ENCODE data around the gene UBE2C.
"Not testable (repeated sequence)": the region's sequence is repeated elsewhere in the genome, so short reads cannot be mapped to it uniquely, and the experiment has no call there.

Gene UBE2C

GRCh38 chr20:45798935-45799642 lies 13.4 kb upstream of the UBE2C start:
- DNase-seq: peak; percentile 49

DNA sequence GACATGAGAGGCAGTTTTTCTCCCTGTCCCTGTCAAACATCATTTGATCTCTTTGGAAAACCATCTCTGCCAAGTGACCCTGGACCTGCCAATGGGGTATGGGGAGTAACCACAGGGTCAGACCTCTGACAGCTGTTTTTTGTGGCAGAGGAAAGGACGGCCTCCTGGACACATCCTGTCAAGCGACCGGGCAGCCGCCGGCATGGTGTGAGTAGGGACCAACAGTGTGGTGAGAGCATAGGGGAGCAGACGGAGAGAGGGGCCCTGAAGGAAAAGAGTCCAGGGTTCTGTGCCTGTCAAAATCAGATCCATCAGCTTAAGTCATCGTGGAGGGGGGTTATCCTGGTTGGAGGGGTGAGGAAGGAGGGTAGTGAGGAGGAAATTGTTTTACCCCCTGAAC lies 10.6 kb upstream of the UBE2C start:
- no peak for DNase-seq

DNA sequence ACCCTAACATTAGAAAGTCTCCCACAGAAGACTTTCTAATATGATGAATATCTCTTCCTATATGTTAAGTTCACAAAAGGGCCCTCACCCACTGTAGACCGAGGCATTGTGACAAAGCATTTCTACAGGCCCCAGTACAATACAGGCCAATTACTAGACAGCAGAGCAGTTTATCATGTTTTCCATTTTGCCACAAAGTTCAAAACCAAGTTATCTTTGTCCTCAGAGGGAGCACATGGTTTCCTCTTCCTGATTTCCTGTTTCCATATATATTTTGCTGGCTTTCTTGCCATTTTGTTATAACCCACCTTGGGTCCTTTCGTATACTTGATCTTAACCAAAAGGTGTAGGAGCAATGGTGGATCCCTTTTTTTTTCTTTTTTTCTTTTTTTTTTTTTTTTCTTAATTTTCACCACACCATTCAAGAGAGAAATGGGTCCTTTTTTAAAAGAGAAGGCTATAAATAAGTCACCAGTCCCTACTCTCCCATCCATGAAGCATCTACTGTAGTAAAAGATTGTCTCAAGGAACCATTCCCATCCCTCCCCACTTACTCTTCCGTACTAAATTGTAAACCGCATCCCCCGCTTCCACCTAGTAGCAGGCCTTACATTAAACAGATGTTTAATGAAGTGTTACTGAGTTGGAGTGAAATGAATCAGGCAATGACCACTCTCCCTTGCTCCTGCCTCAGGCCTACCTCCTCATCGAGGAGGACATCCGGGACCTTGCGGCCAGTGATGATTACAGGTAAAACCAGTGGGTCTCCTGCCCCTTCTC lies 2.1 kb upstream of the UBE2C start:
- no peak for DNase-seq

DNA sequence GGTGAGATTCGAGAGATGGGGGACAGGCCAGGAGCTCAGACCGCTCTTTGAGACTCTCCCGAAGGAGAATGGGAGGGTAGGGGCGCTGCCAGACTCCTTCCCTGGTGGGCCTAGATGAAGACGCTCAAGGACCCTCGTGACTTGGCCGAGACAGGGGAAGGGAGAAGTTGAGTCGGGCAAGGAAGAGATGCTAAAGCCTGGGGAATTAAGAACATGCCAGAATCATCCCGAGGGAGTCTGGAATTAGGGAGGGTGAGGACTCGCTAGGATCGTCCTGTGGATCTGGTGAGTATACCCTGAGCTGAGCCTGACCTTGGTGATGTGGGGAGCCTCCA lies 529 bp downstream of the UBE2C start:
- DNase-seq: no peak

DNA sequence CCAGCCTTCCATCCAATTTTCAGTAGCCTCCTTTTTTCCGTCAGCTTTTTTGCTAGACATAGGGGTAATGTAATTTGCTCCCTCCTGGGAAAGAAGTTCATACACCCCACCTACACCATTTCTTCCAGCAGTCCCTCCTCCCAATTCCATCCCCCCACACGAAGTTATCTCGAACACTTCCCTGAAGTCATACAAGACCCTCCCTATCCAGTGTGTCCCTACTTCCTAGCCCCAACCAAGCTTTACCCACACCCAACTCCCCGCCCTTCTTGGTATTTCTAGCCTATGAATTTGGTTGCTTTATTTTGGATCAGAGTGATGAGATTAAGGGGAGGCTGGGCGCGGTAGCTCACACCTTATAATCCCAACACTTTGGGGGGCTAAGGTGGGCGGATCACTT lies 1.0 kb downstream of the UBE2C start:
- no peak for DNase-seq

- no peak for DNase-seq
These were observed 1.9 kb downstream of the UBE2C start for GRCh38 chr20:45814314-45814713.

- DNase-seq: no peak
These were observed 4.5 kb downstream of the UBE2C start for GRCh38 chr20:45816951-45817350.

GRCh38 chr20:45817376-45818194 lies 5.1 kb downstream of the UBE2C start:
- no peak for DNase-seq

DNA sequence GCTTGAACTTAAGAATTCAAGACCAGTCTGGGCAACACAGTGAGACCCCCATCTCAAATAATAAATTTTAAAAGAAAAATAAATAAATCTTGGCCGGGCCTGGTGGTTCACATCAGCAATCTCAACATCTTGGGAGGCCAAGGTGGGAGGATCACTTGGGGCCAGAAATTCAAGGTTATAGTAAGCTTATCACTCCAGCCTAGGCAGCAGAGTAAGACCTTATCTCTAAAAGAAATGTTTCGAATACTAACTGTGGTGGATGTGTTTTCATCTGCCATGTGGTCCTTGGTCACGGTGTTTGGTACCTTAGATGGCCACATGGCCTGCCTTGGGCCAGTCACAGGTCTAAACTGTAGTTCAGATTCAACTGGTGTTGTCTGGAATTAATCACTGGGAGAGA lies 5.8 kb downstream of the UBE2C start:
- DNase-seq: no peak

- no peak for DNase-seq
These were observed 7.0 kb downstream of the UBE2C start for GRCh38 chr20:45819466-45819865.

DNA sequence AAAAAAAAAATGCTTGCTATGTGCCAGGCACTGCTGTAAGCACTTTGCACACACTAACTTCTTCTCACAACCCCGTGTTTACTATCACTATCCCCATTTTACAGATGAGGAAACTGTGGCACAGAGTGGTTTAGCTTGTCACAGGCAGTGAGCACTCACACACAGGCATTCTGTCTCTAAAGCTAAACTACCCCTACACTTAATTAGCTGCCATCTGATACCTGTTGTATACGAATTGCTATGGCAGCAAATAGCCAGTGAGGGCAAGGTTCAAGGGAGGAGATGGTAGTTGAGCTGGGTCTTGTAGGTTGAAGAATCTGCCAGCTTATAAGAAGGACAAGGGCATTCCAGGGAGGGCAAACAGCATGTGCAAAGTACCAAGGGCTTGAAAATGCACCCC lies 9.5 kb downstream of the UBE2C start:
- no peak for DNase-seq

DNA sequence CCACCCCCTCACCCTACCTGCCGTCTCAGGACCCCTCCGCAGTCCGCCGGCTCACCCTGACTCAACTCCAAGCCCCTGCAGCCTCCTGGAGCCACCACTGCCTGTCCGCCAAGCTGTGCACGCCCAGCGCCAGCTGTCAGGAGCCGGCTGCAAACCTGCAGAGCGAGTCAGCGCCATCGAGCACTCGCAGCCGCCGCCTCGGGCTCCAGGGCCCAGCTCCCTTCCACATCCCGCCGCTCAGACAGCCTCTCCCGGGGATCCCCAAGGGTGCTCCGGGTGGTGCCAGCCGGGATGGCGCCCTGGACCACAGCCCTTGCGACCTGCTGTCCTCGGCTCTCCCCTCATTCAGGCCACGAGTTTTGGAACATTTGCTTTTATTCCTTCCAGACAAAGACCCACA lies 10.4 kb downstream of the UBE2C start:
- no peak for DNase-seq

DNA sequence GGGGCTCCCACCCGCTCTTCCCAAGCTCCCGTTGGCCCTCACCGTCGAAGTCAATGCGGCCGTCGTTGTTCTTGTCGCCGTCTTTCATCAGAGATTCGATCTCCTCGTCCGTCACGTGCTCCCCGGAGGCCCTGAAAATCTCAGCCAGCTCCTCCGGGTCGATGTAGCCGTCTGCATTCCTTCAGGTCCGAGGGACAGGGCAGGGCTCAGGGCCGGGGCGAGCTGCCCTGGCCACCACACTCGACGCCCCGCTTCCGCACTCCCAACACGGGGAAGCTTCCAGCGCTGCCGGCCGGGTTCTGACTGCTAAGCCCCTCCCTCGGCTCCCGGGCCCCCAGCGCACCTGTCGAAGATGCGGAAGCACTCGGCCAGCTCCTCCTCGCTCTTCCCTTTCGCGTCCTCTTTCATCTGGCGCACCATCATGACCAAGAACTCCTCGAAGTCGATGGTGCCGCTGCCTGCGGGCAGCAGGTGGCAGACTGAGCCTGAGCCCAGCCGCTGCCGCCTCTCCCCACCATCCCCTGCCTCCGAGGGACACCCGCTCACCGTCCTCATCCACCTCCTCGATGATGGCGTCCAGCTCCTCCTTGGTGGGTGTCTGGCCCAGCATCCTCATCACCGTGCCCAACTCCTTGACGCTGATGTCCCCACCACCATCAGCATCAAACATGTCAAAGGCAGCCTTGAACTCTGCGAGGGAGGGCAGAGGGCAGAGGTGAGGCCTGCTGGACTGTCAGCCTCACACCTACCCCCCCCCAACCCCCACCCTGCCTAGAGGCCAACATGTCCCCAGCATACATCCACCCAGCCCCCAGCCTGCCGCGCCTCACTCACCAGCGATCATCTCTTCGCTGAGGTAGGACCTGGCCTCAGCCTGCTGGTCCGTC lies 11.7 kb downstream of the UBE2C start:
- peak; percentile 49 for DNase-seq

DNA sequence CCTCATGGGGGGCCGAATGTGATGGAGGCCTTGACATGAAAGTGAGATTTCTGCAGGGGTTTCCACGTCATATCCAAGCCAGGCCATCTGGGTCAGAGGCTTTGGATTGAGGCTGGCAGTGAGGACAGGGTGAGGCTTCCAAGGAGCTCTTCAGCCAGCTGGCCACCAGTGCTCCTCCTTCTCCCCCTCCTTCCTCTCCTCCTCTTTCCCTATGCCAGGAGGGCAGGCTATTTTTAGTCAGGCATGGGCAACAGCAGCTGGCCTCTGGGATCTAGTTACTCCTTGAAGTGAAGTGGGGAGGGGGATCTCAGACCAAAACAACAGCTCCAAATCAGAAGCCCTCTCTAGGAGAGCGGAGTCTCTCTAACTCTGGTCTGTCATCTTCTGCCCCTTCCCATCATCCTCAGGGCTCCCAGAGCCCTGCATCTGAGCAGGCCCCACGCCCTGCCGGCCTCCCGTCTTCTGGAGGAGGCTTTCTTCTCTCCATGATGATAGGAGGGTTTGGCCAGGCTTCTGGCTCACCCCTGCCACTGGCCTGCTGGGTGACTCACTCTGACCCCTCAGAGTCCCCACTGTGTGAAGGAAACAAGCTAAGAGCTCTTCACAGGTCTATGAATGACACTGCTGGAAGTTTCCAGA lies 14.1 kb downstream of the UBE2C start:
- DNase-seq: peak; percentile 54

DNA sequence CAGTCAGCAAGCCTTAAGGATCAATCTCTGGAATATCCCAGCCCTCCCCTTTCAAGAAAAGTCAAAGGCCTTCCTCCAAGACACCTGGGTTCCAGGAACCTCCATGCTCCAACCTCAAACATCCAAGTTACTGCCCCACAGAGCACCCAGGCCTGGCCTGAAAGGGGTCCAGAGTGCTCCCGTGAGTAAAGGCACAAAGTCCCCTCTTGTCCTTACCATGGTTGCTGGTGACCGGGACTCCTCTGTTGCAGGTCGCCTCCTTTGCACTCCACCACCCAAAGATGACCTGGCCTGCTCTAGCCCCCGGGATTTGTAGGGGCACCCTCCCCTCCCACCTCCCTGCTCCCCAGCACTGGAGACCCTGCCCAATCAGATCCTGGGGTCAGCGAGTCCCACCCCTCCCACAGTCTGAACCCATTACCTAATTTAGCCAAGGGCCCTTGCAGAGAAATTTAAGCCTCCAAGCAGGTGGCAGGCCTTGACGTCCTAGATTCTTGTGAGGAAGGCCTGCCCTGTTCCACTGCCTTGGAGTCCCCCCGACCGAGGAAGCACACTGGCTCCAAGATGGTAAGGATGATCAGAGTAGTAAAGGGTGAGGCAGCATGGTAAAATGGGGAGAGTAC lies 14.7 kb downstream of the UBE2C start, which contains the start of gene TNNC2:
Gene TNNC2, minus strand, starts transcription at position 283 of the 623 bp plus-strand sequence. Its CDS starts 64 bp downstream, at position 219.
- DNase-seq: no peak

DNA sequence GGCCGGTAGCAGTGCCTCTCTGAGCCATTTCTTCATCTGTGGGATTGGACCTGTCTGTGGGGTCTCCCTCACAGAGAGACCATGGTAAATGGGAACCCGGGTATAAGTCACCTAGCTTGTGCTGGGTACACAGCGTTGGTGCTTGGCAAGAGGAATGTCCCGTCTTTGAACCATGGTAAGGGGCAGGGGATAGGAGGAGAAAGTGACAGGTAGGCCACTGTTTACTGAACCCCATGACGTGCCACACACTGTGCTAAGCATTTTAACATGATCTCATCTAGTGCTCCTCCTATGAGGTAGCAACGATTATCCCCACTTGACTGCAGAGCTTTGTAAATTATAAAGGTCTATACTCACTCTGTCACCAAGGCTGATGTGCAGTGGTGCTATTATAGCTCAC lies 15.3 kb downstream of the UBE2C start:
- no peak for DNase-seq

DNA sequence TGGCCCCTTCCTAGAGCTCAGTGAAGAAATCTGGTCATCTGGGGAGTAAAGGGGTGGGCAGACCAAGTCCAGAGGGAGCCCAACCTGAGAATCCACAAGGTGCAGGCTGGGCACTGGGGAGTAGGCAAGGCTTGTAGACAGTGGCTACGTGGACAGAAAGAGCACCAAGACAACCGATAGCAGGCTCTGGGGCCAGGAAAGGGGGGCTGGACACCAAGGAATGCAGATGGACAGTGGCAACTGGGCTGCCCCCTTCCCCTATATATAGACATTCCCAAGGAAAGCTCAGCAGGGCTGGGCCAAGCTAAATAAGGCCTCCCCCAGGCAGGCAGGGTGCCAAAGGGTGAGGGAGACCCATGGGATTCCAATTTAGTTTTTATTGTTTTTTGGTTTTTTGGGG lies 16.1 kb downstream of the UBE2C start:
- peak; percentile 82 for DNase-seq

DNA sequence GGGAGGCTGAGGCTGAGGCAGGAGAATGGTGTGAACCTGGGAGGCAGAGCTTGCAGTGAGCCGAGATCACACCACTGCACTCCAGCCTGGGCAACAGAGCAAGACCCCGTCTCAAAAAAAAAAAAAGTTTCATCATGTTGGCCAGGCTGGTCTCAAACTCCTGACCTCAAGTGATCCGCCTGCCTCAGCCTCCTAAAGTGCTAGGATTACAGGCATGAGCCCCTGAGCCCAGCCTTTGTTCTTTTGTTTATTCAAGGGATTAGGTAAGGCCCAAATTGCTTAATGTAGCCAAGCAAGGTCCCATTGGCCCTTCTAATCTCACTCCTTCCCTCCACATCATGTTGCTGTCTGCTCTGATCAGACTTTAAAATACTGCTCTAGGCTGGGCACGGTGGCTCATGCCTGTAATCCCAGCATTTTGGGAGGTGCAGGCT lies 17.2 kb downstream of the UBE2C start:
- DNase-seq: not testable (repeated sequence)

DNA sequence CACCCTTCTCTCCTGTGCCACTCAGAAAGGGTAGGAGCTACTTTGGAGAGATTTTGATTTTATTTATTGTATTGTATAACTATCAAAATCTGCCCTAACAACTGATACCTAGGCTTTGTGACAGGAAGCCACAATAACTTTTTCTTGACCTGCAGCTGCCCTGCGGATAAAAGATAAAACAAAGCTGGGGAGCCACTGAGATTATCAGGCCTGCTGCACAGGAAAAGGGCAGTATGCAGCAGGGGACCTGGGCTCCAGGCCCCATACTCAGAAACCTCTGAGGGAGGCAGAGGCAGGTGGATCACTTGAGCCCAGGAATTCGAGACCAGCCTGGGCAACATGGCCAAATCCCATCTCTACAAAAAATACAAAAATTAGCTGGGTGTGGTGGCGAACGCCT lies 20.2 kb downstream of the UBE2C start:
- no peak for DNase-seq

GRCh38 chr20:45833030-45833882 lies 20.8 kb downstream of the UBE2C start, which contains the start of gene SNX21:
Gene SNX21 (plus strand): TSS chr20:45833799. CDS start chr20:45833920, 121 bp downstream.
- peak; percentile 91 for DNase-seq
